ENCODE data around the gene TPP2. TPM values are rescaled to one million over a fixed set of nuclear protein-coding genes. Genes with fewer than 3 reads are reported as not detected.

The TPP2 gene
- total RNA-seq, 2 experiments from 2014 or later = 75.2 to 77.0 TPM

- H3K4me3 Mint-ChIP-seq = no peak overlapping the region
- H3K27ac Mint-ChIP-seq = peak overlapping the region; percentile 61
- DNase-seq (no peak), ATAC-seq (no peak)
- H3K36me3 Mint-ChIP-seq (ENCODE audit: low read depth) = peaks cover 26% of the 10 kb centered on the region
- no peaks in the 10 kb centered on the region for H3K27me3 Mint-ChIP-seq
- intact Hi-C loops (cut with DNase I, micrococcal nuclease) = loop anchor here (2.0 to 5.0 kb wide), 2 partner anchors 92 to 167 kb away; partner anchors contain the start of genes ERCC5 (in 1 of the 2) and TEX30 (in 1 of the 2)
- H3K9me3 Mint-ChIP-seq (ENCODE audit: low read depth) = no peaks in the 10 kb centered on the region
- H3K4me1 Mint-ChIP-seq = peaks cover 23% of the 10 kb centered on the region
- POLR2A ChIA-PET = no interaction called here
- CTCF ChIA-PET = interaction anchor here (0.5 to 1.1 kb wide), 2 partner anchors 77 to 167 kb away, joined by 3 read pairs; no protein-coding TSS in a partner anchor
Observed at GRCh38 chr13:102680133-102680717, 83.4 kb downstream of the TPP2 start.

- DNase-seq (no peak), ATAC-seq (peak; percentile 67)
- intact Hi-C loops (cut with DNase I, micrococcal nuclease) = loop anchor here (2.0 to 5.0 kb wide), 2 partner anchors 91 to 166 kb away; partner anchors contain the start of genes ERCC5 (in 1 of the 2) and TEX30 (in 1 of the 2)
- Mint-ChIP-seq H3K27me3 (no peaks in the 10 kb centered on the region), H3K4me1 (peaks cover 26% of the 10 kb centered on the region), H3K4me3 (no peak overlapping the region), H3K36me3 (ENCODE audit: low read depth) (peaks cover 23% of the 10 kb centered on the region), H3K27ac (peak overlapping the region; percentile 61), H3K9me3 (ENCODE audit: low read depth) (no peaks in the 10 kb centered on the region)
- ChIA-PET POLR2A (no interaction called here), CTCF (interaction anchor here (0.6 to 1.4 kb wide), 2 partner anchors 105 to 165 kb away, joined by 3 to 4 read pairs; no protein-coding TSS in a partner anchor)
Observed at GRCh38 chr13:102680842-102681740, 84.3 kb downstream of the TPP2 start.

GRCh38 chr13:102682211-102682610 lies 85.4 kb downstream of the TPP2 start:
- ATAC-seq (no peak), DNase-seq (no peak)
- CTCF ChIA-PET = interaction anchor here (0.6 to 1.4 kb wide), 2 partner anchors 164 to 1048 kb away, joined by 3 read pairs; no protein-coding TSS in a partner anchor
- intact Hi-C loops (cut with DNase I, micrococcal nuclease) = loop anchor here in 1 of 2 experiments (5.0 kb wide), 1 partner anchor 90 kb away; the partner anchor contains the start of gene TEX30
- Mint-ChIP-seq H3K27me3 (no peaks in the 10 kb centered on the region), H3K4me1 (peaks cover 35% of the 10 kb centered on the region), H3K36me3 (ENCODE audit: low read depth) (peaks cover 14% of the 10 kb centered on the region), H3K27ac (no peak overlapping the region), H3K4me3 (no peak overlapping the region), H3K9me3 (ENCODE audit: low read depth) (no peaks in the 10 kb centered on the region)
- POLR2A ChIA-PET = no interaction called here

- no peak overlapping the region for H3K4me3 Mint-ChIP-seq
- H3K27me3 Mint-ChIP-seq = no peaks in the 10 kb centered on the region
- ChIA-PET POLR2A (no interaction called here), CTCF (interaction anchor here (0.6 kb wide), 1 partner anchor 1047 kb away, joined by 3 read pairs; no protein-coding TSS in a partner anchor)
- DNase-seq (no peak), ATAC-seq (peak; percentile 43)
- peaks cover 10% of the 10 kb centered on the region for H3K36me3 Mint-ChIP-seq (ENCODE audit: low read depth)
- H3K27ac Mint-ChIP-seq = no peak overlapping the region
- H3K9me3 Mint-ChIP-seq (ENCODE audit: low read depth) = no peaks in the 10 kb centered on the region
- H3K4me1 Mint-ChIP-seq = peaks cover 35% of the 10 kb centered on the region
- intact Hi-C loops (cut with DNase I, micrococcal nuclease) = loop anchor here in 1 of 2 experiments (5.0 kb wide), 1 partner anchor 90 kb away; the partner anchor contains the start of gene TEX30
Observed at GRCh38 chr13:102682727-102683126, 85.9 kb downstream of the TPP2 start.

GRCh38 chr13:102683637-102684036 lies 86.9 kb downstream of the TPP2 start:
- no peak for ATAC-seq
- H3K27me3 Mint-ChIP-seq = no peaks in the 10 kb centered on the region
- ChIA-PET POLR2A (no interaction called here), CTCF (no interaction called here)
- intact Hi-C loops (cut with DNase I, micrococcal nuclease) = loop anchor here in 1 of 2 experiments (5.0 kb wide), 1 partner anchor 89 kb away; the partner anchor contains the start of gene TEX30
- H3K9me3 Mint-ChIP-seq (ENCODE audit: low read depth) = no peaks in the 10 kb centered on the region
- peaks cover 8% of the 10 kb centered on the region for H3K36me3 Mint-ChIP-seq (ENCODE audit: low read depth)
- DNase-seq = no peak
- H3K27ac Mint-ChIP-seq = no peak overlapping the region
- H3K4me1 Mint-ChIP-seq = peaks cover 35% of the 10 kb centered on the region
- no peak overlapping the region for H3K4me3 Mint-ChIP-seq

GRCh38 chr13:102686024-102686423 lies 89.2 kb downstream of the TPP2 start:
- Mint-ChIP-seq H3K27me3 (peaks cover 5% of the 10 kb centered on the region), H3K36me3 (ENCODE audit: low read depth) (no peaks in the 10 kb centered on the region), H3K4me1 (peaks cover 23% of the 10 kb centered on the region), H3K4me3 (no peak overlapping the region), H3K9me3 (ENCODE audit: low read depth) (no peaks in the 10 kb centered on the region), H3K27ac (no peak overlapping the region)
- CTCF ChIA-PET = interaction anchor here (0.6 to 0.8 kb wide), 2 partner anchors 9 to 36 kb away, joined by 3 read pairs; no protein-coding TSS in a partner anchor
- ATAC-seq = peak; percentile 23
- POLR2A ChIA-PET = no interaction called here
- DNase-seq = no peak
- intact Hi-C loops (cut with DNase I, micrococcal nuclease) = no loop called here

- H3K36me3 Mint-ChIP-seq (ENCODE audit: low read depth) = no peaks in the 10 kb centered on the region
- ATAC-seq (no peak), DNase-seq (no peak)
- no peak overlapping the region for H3K27ac Mint-ChIP-seq
- intact Hi-C loops (cut with DNase I, micrococcal nuclease) = no loop called here
- peaks cover 8% of the 10 kb centered on the region for H3K27me3 Mint-ChIP-seq
- H3K4me3 Mint-ChIP-seq = no peak overlapping the region
- H3K4me1 Mint-ChIP-seq = peaks cover 17% of the 10 kb centered on the region
- ChIA-PET POLR2A (no interaction called here), CTCF (interaction anchor here (1.0 kb wide), 1 partner anchor 182 kb away, joined by 3 read pairs; no protein-coding TSS in a partner anchor)
- no peaks in the 10 kb centered on the region for H3K9me3 Mint-ChIP-seq (ENCODE audit: low read depth)
Observed at GRCh38 chr13:102687520-102687919, 90.7 kb downstream of the TPP2 start.

- ATAC-seq (no peak), DNase-seq (no peak)
- no peak overlapping the region for H3K4me3 Mint-ChIP-seq
- H3K27me3 Mint-ChIP-seq = peaks cover 10% of the 10 kb centered on the region
- no peaks in the 10 kb centered on the region for H3K9me3 Mint-ChIP-seq (ENCODE audit: low read depth)
- H3K4me1 Mint-ChIP-seq = peaks cover 12% of the 10 kb centered on the region
- H3K36me3 Mint-ChIP-seq (ENCODE audit: low read depth) = no peaks in the 10 kb centered on the region
- POLR2A ChIA-PET = no interaction called here
- intact Hi-C loops (cut with DNase I, micrococcal nuclease) = no loop called here
- CTCF ChIA-PET = interaction anchor here (1.4 kb wide), 1 partner anchor 48 kb away, joined by 3 read pairs; no protein-coding TSS in a partner anchor
- H3K27ac Mint-ChIP-seq = no peak overlapping the region
Observed at GRCh38 chr13:102688306-102688973, 91.7 kb downstream of the TPP2 start.

GRCh38 chr13:102690883-102691282 lies 94.1 kb downstream of the TPP2 start:
- Mint-ChIP-seq H3K9me3 (ENCODE audit: low read depth) (no peaks in the 10 kb centered on the region), H3K4me3 (no peak overlapping the region), H3K27me3 (peaks cover 21% of the 10 kb centered on the region), H3K27ac (no peak overlapping the region), H3K4me1 (peaks cover 11% of the 10 kb centered on the region), H3K36me3 (ENCODE audit: low read depth) (no peaks in the 10 kb centered on the region)
- intact Hi-C loops (cut with DNase I, micrococcal nuclease) = no loop called here
- CTCF ChIA-PET = no interaction called here
- ATAC-seq (no peak), DNase-seq (no peak)
- POLR2A ChIA-PET = no interaction called here

- no peak for ATAC-seq
- CTCF ChIA-PET = no interaction called here
- Mint-ChIP-seq H3K9me3 (ENCODE audit: low read depth) (no peaks in the 10 kb centered on the region), H3K27ac (no peak overlapping the region), H3K4me3 (no peak overlapping the region), H3K4me1 (no peaks in the 10 kb centered on the region), H3K36me3 (ENCODE audit: low read depth) (no peaks in the 10 kb centered on the region), H3K27me3 (peaks cover 23% of the 10 kb centered on the region)
- POLR2A ChIA-PET = no interaction called here
- no peak for DNase-seq
- intact Hi-C loops (cut with DNase I, micrococcal nuclease) = no loop called here
Observed at GRCh38 chr13:102692491-102692826, 95.7 kb downstream of the TPP2 start.

- ChIA-PET POLR2A (interaction anchor here (0.6 kb wide), 1 partner anchor 313 kb away, joined by 3 read pairs; no protein-coding TSS in a partner anchor), CTCF (no interaction called here)
- intact Hi-C loops (cut with DNase I, micrococcal nuclease) = no loop called here
- Mint-ChIP-seq H3K9me3 (ENCODE audit: low read depth) (peaks cover under 1% of the 10 kb centered on the region), H3K4me1 (no peaks in the 10 kb centered on the region), H3K36me3 (ENCODE audit: low read depth) (no peaks in the 10 kb centered on the region), H3K27me3 (peaks cover 23% of the 10 kb centered on the region), H3K27ac (no peak overlapping the region), H3K4me3 (no peak overlapping the region)
- no peak for ATAC-seq
- no peak for DNase-seq
Observed at GRCh38 chr13:102693250-102693649, 96.5 kb downstream of the TPP2 start.
